ENCODE results near the gene SMAD9. TPM values are rescaled to one million over a fixed set of nuclear protein-coding genes. Genes with fewer than 3 reads are reported as not detected.

SMAD9 gene
- total RNA-seq, 4 donors from 2014 or later: 0.88 to 7.8 (median 2.9) TPM

- no peak for DNase-seq
- Histone ChIP-seq H3K9me3 (no peaks in the 10 kb centered on the region), H3K4me1 (peaks cover 0 to 18% (median 0%) of the 10 kb centered on the region in 3 donors), H3K36me3 (no peaks in the 10 kb centered on the region), H3K4me3 (no peak overlapping the region), H3K27ac (no peak overlapping the region), H3K27me3 (peaks cover 0 to 21% (median 0%) of the 10 kb centered on the region in 4 donors)
- no peak for TF ChIP-seq POLR2A (IDR thresholded peaks at IDR 0.05)
- TF ChIP-seq, protein P1, sequence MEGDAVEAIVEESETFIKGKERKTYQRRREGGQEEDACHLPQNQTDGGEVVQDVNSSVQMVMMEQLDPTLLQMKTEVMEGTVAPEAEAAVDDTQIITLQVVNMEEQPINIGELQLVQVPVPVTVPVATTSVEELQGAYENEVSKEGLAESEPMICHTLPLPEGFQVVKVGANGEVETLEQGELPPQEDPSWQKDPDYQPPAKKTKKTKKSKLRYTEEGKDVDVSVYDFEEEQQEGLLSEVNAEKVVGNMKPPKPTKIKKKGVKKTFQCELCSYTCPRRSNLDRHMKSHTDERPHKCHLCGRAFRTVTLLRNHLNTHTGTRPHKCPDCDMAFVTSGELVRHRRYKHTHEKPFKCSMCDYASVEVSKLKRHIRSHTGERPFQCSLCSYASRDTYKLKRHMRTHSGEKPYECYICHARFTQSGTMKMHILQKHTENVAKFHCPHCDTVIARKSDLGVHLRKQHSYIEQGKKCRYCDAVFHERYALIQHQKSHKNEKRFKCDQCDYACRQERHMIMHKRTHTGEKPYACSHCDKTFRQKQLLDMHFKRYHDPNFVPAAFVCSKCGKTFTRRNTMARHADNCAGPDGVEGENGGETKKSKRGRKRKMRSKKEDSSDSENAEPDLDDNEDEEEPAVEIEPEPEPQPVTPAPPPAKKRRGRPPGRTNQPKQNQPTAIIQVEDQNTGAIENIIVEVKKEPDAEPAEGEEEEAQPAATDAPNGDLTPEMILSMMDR (IDR thresholded peaks at IDR 0.05): no peak
- 52% methylated on average over 3 of the region's 3 CpGs; no CpG with 5 or more reads in 1 of the 2 donors for WGBS, 2 donors
- intact Hi-C loops (cut with DNase I): no loop called here
These were observed 4.0 kb upstream of the SMAD9 start for GRCh38 chr13:36924001-36924400.

DNA sequence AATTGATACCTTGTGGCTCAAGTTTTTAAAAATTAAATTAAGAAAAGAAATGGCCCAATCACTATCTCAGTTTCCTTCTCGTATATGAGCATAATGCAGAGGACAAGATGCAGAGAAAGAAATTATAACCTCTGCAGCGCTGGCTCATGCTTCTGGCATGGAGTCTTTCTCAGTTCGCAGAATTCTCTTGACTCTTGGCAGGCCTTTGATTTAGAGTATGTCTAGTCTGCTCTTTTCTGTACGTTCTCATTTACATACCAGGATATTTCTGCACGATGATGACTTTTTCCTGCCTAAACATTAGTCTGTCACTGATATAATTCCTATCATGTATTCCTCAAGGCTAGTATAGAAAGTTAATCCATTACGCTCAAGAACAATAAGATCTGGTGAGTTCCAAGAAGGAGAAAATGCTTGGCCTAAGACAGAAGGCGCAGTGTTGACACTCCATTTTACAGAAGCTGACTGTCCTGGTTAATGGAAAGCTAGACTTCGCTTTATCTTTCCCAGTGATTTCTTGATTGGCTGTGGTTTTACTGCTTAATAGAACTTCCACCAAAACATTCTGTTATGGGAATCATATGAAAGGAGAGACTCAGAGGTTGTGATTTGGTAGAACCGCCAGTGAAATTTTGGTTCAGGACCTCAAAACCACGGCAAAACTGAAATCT is 1.7 kb upstream of the SMAD9 start:
- TF ChIP-seq POLR2A (IDR thresholded peaks at IDR 0.05): no peak
- TF ChIP-seq, protein P1 (IDR thresholded peaks at IDR 0.05): no peak
- Histone ChIP-seq H3K27me3 (peaks cover 0 to 37% (median 0%) of the 10 kb centered on the region in 4 donors), H3K27ac (no peak overlapping the region), H3K36me3 (no peaks in the 10 kb centered on the region), H3K4me3 (no peak overlapping the region), H3K9me3 (no peaks in the 10 kb centered on the region), H3K4me1 (peaks cover 0 to 34% (median 0%) of the 10 kb centered on the region in 3 donors)
- intact Hi-C loops (cut with DNase I): no loop called here
- 74 to 75% methylated on average over 10 of the region's 10 CpGs for WGBS, 2 donors
- DNase-seq: no peak

DNA sequence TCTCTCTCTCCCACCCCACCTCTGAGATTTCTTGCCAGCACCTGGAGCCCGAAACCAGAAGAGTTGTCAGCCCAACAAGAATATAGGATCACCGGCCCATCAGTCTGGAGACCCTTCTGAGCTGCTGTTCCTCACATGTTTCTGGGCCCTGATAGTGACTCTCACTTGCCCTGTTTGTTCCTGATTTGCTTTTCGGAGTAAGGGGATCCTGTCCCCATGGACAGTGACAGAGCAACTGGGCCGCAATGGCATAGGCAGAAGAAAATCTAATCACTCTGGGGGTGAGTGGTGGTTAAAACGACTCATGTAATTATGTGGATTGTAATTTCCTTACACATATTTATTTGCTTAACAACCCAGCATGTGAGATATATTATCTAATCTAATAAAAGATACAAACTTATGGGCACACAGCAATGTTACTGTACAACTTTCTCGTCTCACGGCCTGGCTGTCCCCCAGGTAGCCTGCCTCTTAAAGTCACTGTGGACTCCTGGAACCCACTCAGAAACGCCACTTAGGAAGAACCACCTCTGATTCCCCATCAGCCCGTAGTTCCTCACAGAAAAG is 663 bp upstream of the SMAD9 start:
- H3K27me3 ChIP-seq: peaks cover 0 to 47% (median 0%) of the 10 kb centered on the region in 4 donors
- H3K36me3 ChIP-seq: no peaks in the 10 kb centered on the region
- peaks cover 0 to 37% (median 0%) of the 10 kb centered on the region in 3 donors for H3K4me1 ChIP-seq
- WGBS, 2 donors: 73% methylated on average over 6 to 8 of the region's 9 CpGs
- intact Hi-C loops (cut with DNase I): no loop called here
- peak overlapping the region; percentile 45 to 77 (median 61) for H3K4me3 ChIP-seq
- TF ChIP-seq POLR2A (IDR thresholded peaks at IDR 0.05): no peak
- TF ChIP-seq, protein P1 (IDR thresholded peaks at IDR 0.05): no peak
- no peak for DNase-seq
- H3K27ac ChIP-seq: peak overlapping the region; percentile 14 to 83 (median 72)
- no peaks in the 10 kb centered on the region for H3K9me3 ChIP-seq

GRCh38 chr13:36919171-36919832 is 736 bp downstream of the SMAD9 start:
- WGBS, 2 donors: 2 to 3% methylated on average over 18 to 20 of the region's 51 CpGs
- TF ChIP-seq, protein P1 (IDR thresholded peaks at IDR 0.05): no peak
- no peak for TF ChIP-seq POLR2A (IDR thresholded peaks at IDR 0.05)
- H3K27me3 ChIP-seq: peaks cover 0 to 52% (median 0%) of the 10 kb centered on the region in 4 donors

More at GRCh38 chr13:36919171-36919832, 736 bp downstream of the SMAD9 start:
- Histone ChIP-seq H3K4me3 (peak overlapping the region; percentile 45 to 77 (median 61)), H3K27ac (peak overlapping the region; percentile 62 to 83 (median 72)), H3K4me1 (peaks cover 0 to 37% (median 0%) of the 10 kb centered on the region in 3 donors), H3K36me3 (no peaks in the 10 kb centered on the region), H3K9me3 (no peaks in the 10 kb centered on the region)
- intact Hi-C loops (cut with DNase I): no loop called here
- no peak for DNase-seq

Measured in esophagus squamous epithelium (tissue), 5 donors.